Measurements from ENCODE around the gene AMH. TPM values are rescaled to one million over a fixed set of nuclear protein-coding genes. Genes with fewer than 3 reads are reported as not detected.

The AMH gene
- total and polyA plus RNA-seq, 12 donors: 0.15 to 1.0 (median 0.41) TPM

DNA sequence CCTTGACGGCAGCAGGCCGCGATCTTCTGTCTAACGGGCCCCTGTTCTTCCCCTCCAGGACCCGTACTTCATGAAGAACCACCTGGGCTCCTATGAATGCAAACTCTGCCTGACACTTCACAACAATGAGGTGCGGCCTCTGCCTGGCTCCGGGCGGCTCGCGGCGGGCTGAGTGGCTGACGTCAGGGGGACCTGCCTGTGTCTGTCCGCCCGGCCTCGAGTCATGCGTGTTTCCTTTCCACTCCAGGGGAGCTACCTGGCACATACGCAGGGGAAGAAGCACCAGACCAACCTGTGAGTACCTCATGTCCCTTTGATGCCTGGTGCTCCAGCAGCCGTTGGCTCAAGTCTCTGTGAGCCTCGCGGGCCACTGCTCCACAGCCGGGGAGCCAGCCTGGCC is 4.6 kb upstream of the AMH start:
- H3K27me3 ChIP-seq: peaks cover 0 to 9% (median 3%) of the 10 kb centered on the region in 7 donors
- H3K9me3 ChIP-seq: no peaks in the 10 kb centered on the region
- H3K36me3 ChIP-seq: peaks cover 13 to 75% (median 45%) of the 10 kb centered on the region in 9 donors
- H3K4me1 ChIP-seq: peaks cover 11 to 56% (median 40%) of the 10 kb centered on the region in 9 donors
- TF ChIP-seq, protein P1, sequence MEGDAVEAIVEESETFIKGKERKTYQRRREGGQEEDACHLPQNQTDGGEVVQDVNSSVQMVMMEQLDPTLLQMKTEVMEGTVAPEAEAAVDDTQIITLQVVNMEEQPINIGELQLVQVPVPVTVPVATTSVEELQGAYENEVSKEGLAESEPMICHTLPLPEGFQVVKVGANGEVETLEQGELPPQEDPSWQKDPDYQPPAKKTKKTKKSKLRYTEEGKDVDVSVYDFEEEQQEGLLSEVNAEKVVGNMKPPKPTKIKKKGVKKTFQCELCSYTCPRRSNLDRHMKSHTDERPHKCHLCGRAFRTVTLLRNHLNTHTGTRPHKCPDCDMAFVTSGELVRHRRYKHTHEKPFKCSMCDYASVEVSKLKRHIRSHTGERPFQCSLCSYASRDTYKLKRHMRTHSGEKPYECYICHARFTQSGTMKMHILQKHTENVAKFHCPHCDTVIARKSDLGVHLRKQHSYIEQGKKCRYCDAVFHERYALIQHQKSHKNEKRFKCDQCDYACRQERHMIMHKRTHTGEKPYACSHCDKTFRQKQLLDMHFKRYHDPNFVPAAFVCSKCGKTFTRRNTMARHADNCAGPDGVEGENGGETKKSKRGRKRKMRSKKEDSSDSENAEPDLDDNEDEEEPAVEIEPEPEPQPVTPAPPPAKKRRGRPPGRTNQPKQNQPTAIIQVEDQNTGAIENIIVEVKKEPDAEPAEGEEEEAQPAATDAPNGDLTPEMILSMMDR (IDR thresholded peaks at IDR 0.05): no peak
- no peak overlapping the region for H3K27ac ChIP-seq
- DNase-seq (no peak), ATAC-seq (no peak)
- WGBS, 2 donors: 94 to 95% methylated on average over 21 of the region's 21 CpGs
- H3K4me3 ChIP-seq: no peak overlapping the region
- intact Hi-C loops (cut with DNase I): no loop called here

DNA sequence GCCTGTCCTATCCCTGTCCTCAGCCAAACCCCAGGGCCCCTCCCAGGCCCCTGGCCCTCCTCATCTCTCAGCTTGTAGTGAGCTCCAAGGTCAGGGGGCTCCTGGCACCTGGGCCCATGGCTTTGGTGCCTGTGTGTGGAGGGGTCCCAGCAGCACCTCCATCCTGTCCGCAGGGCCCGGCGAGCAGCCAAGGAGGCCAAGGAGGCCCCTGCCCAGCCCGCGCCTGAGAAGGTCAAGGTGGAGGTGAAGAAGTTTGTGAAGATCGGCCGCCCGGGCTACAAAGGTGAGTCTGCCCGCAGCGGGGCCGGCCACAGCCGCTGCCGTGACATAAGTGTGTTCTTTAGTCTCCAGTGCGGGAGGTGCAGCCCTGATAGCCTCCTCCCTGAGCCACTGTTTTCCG is 3.9 kb upstream of the AMH start:
- 95 to 96% methylated on average over 15 of the region's 15 CpGs for WGBS, 2 donors
- H3K27ac ChIP-seq: no peak overlapping the region
- H3K36me3 ChIP-seq: peaks cover 13 to 75% (median 45%) of the 10 kb centered on the region in 9 donors
- ATAC-seq (no peak), DNase-seq (no peak)
- peaks cover 13 to 53% (median 37%) of the 10 kb centered on the region in 9 donors for H3K4me1 ChIP-seq
- intact Hi-C loops (cut with DNase I): no loop called here
- H3K9me3 ChIP-seq: no peaks in the 10 kb centered on the region
- TF ChIP-seq, protein P1 (IDR thresholded peaks at IDR 0.05): no peak
- peaks cover 4 to 17% (median 10%) of the 10 kb centered on the region in 7 donors for H3K27me3 ChIP-seq
- H3K4me3 ChIP-seq: no peak overlapping the region

- H3K36me3 ChIP-seq: peaks cover 13 to 72% (median 45%) of the 10 kb centered on the region in 9 donors
- intact Hi-C loops (cut with DNase I): no loop called here
- 92 to 93% methylated on average over 25 of the region's 25 CpGs for WGBS, 2 donors
- H3K4me1 ChIP-seq: peaks cover 4 to 53% (median 37%) of the 10 kb centered on the region in 9 donors
- no peak for DNase-seq
- no peak overlapping the region for H3K27ac ChIP-seq
- ATAC-seq: no peak
- peaks cover 12 to 26% (median 19%) of the 10 kb centered on the region in 7 donors for H3K27me3 ChIP-seq
- H3K4me3 ChIP-seq: no peak overlapping the region
- no peaks in the 10 kb centered on the region for H3K9me3 ChIP-seq
- TF ChIP-seq, protein P1 (IDR thresholded peaks at IDR 0.05): no peak
These were observed 3.0 kb upstream of the AMH start for GRCh38 chr19:2246014-2246620.

GRCh38 chr19:2246801-2247361 is 2.2 kb upstream of the AMH start:
- TF ChIP-seq, protein P1 (IDR thresholded peaks at IDR 0.05): no peak
- WGBS, 2 donors: 74 to 80% methylated on average over 26 of the region's 26 CpGs
- H3K27ac ChIP-seq: peak overlapping the region in 2 of 10 donors; percentile 4 to 6

More at GRCh38 chr19:2246801-2247361, 2.2 kb upstream of the AMH start:
- H3K36me3 ChIP-seq: peaks cover 13 to 65% (median 45%) of the 10 kb centered on the region in 9 donors
- ATAC-seq: peak in 7 of 8 donors; percentile 31 to 85 (median 69)
- H3K4me3 ChIP-seq: no peak overlapping the region
- H3K27me3 ChIP-seq: peaks cover 20 to 33% (median 26%) of the 10 kb centered on the region in 7 donors
- intact Hi-C loops (cut with DNase I): no loop called here
- no peaks in the 10 kb centered on the region for H3K9me3 ChIP-seq
- DNase-seq: peak; percentile 51 to 73
- peaks cover 7 to 49% (median 35%) of the 10 kb centered on the region in 9 donors for H3K4me1 ChIP-seq
